HepG2 (cell line): Measurements from ENCODE around the gene SPRY1. TPM values are rescaled to one million over a fixed set of nuclear protein-coding genes. Genes with fewer than 3 reads are reported as not detected.
A peak's percentile ranks its signal among the peaks of the same experiment; 100 is the strongest.

Source experiments
- EP300 ChIP-seq, 3 experiments: sonication (generic) in 1 of 3; formaldehyde crosslinking in 1 of 3; IDR thresholded peaks; 2 replicates each; pipeline versions ENCODE4 v1.5.1 to v1.6.1; 2011 to 2020; ENCODE audit warnings: low read depth in 2 of 3, low read length in 2 of 3, borderline replicate concordance in 1 of 3, improper control_type of control experiment in 1 of 3, mild to moderate bottlenecking in 1 of 3, missing genetic modification reagents in 1 of 3, moderate library complexity in 1 of 3
- MBNL3 ChIP-seq: fragments of 250-450 bp; sonication (Bioruptor Pico); conservative IDR thresholded peaks from 2 replicates; pipeline ENCODE4 v1.8.0; 2022; ENCODE audit warnings: mild to moderate bottlenecking, inconsistent platforms
- NFYB ChIP-seq: sonication (generic); formaldehyde crosslinking; IDR thresholded peaks from 2 replicates; pipeline ENCODE4 v1.4.0; 2020; ENCODE audit warnings: missing genetic modification reagents
- PCBP2 ChIP-seq: fragments of 200-400 bp; formaldehyde crosslinking; optimal IDR thresholded peaks from 2 replicates; pipeline ENCODE3; 2018; ENCODE audit warnings: low read length, low read depth; ENCODE audit not compliant: poor library complexity, severe bottlenecking
- POGZ ChIP-seq: sonication (generic); formaldehyde crosslinking; IDR thresholded peaks from 2 replicates; pipeline ENCODE4 v1.4.0; 2020; ENCODE audit warnings: mild to moderate bottlenecking, missing genetic modification reagents
- RFX3 ChIP-seq: IDR thresholded peaks from 2 replicates; pipeline ENCODE4 v1.6.1; 2016; ENCODE audit warnings: missing biosample characterization, missing genetic modification reagents
- SIX1 ChIP-seq: sonication (generic); formaldehyde crosslinking; IDR thresholded peaks from 2 replicates; pipeline ENCODE4 v1.4.0; 2020; ENCODE audit warnings: missing genetic modification reagents, borderline replicate concordance
- SNAPC2 ChIP-seq: sonication (generic); formaldehyde crosslinking; IDR thresholded peaks from 2 replicates; pipeline ENCODE4 v1.8.1; 2022; ENCODE audit warnings: mild to moderate bottlenecking, missing genetic modification reagents
- SOX13 ChIP-seq, 3 experiments: fragments of 450-650 bp in 1 of 3; sonication (generic) in 1 of 3; formaldehyde crosslinking in 1 of 3; IDR thresholded peaks in 2 of 3; conservative IDR thresholded peaks in 1 of 3; 2 replicates each; pipeline versions ENCODE4 v1.5.0 to v1.6.1; 2016 to 2020; ENCODE audit warnings: antibody characterized with exemption in 1 of 3, mild to moderate bottlenecking in 1 of 3, missing compliant biosample characterization in 1 of 3, missing genetic modification reagents in 1 of 3, moderate library complexity in 1 of 3
- TARDBP ChIP-seq: sonication (generic); formaldehyde crosslinking; IDR thresholded peaks from 2 replicates; pipeline ENCODE4 v1.8.0; 2022; ENCODE audit warnings: mild to moderate bottlenecking, missing genetic modification reagents
- TBX3 ChIP-seq: fragments of 450-650 bp; IDR thresholded peaks from 2 replicates; pipeline ENCODE4 v1.6.1; 2017; ENCODE audit warnings: antibody characterized with exemption, mild to moderate bottlenecking, inconsistent platforms, borderline replicate concordance
- ZNF367 ChIP-seq: sonication (generic); formaldehyde crosslinking; IDR thresholded peaks from 2 replicates; pipeline ENCODE4 v1.4.0; 2020; ENCODE audit warnings: missing genetic modification reagents, borderline replicate concordance
- ZNF562 ChIP-seq: sonication (generic); formaldehyde crosslinking; IDR thresholded peaks from 2 replicates; pipeline ENCODE4 v1.8.0; 2022; ENCODE audit warnings: missing genetic modification reagents, borderline replicate concordance
- ZNF746 ChIP-seq: sonication (generic); formaldehyde crosslinking; IDR thresholded peaks from 2 replicates; pipeline ENCODE4 v1.8.0; 2022; ENCODE audit warnings: mild to moderate bottlenecking, missing genetic modification reagents
- polyA plus RNA-seq, 8 experiments: library from polyadenylated mRNA; depleted of rRNA in 3 of 8; stranded (reverse) in 7 of 8; unstranded in 1 of 8; fragments of >200 nt; fragmentation: Illumina TruSeq in 4 of 8; extraction: Trizol in 4 of 8; gene quantifications; 2 replicates each; pipeline versions ENCODE4 v1.2.1 to v1.2.3, GENCODE V29; 2011 to 2016; ENCODE audit warnings: low read depth in 4 of 8, missing spikeins in 1 of 8, mixed read lengths in 1 of 8; ENCODE audit not compliant: insufficient read depth in 1 of 8
- total RNA-seq, 5 experiments: library from RNA; depleted of rRNA; stranded (reverse); fragments of >200 nt; fragmentation: Illumina TruSeq; extraction: Trizol; gene quantifications; 2 replicates each; pipeline ENCODE4 v1.2.3, GENCODE V29; 2016; ENCODE audit warnings: low read depth in 1 of 5
- TF ChIP-seq, protein P1 (sequence below): sonication (generic); formaldehyde crosslinking; IDR thresholded peaks from 2 replicates; pipeline ENCODE4 v1.4.0; 2020; ENCODE audit warnings: missing genetic modification reagents; ENCODE audit errors: not compliant biosample characterization
- TF ChIP-seq, protein P2 (sequence below): fragments of 450-650 bp; IDR thresholded peaks from 2 replicates; pipeline ENCODE4 v1.6.1; 2016
- TF ChIP-seq, protein P3 (sequence below): sonication (generic); formaldehyde crosslinking; IDR thresholded peaks from 2 replicates; pipeline ENCODE4 v1.5.1; 2020; ENCODE audit warnings: missing genetic modification reagents, mild to moderate bottlenecking, borderline replicate concordance
- TF ChIP-seq, protein P4 (sequence below): sonication (generic); formaldehyde crosslinking; IDR thresholded peaks from 2 replicates; pipeline ENCODE4 v1.9.0; 2021; ENCODE audit warnings: missing genetic modification reagents, borderline replicate concordance
- TF ChIP-seq, protein P5 (sequence below): sonication (generic); formaldehyde crosslinking; IDR thresholded peaks from 2 replicates; pipeline ENCODE4 v1.8.1; 2023; ENCODE audit warnings: mild to moderate bottlenecking, moderate library complexity, missing genetic modification reagents

SPRY1 gene
- total and polyA plus RNA-seq, 2 of the 13 experiments (the other 11 are each of a cell fraction or from before 2014, with no cell fraction given) = 24.7 to 33.4 TPM

DNA sequence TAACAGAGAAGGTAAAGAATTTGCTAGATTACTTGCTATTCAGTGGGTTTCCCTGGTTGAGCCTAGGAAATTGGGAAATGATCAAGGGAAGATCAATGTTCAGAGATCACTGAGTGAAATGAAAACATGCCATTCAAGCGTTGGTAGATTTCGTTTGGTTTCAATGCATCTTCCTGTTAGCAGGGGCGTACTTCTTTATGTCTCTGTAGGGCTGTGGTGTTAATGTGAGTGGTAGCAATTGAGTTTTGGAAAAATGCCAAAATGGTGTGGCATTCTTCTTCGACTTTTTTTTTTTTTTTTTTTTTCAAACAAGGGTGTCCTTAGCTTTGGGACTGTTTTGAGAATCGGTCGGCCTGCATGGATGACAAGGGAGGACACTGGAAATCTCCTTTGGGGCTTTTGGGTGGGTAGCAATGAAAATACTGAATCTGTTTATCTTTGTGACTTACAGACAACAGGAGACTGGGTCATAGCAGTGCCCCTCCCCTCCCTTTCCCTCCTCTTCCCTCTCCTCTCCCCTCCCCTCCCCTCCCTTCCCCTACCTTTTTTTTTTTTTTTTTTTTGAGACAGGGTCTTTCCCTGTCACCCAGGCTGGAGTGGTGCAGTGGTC, 50.4 kb downstream of the SPRY1 start (continued):
- TF ChIP-seq, protein P1, sequence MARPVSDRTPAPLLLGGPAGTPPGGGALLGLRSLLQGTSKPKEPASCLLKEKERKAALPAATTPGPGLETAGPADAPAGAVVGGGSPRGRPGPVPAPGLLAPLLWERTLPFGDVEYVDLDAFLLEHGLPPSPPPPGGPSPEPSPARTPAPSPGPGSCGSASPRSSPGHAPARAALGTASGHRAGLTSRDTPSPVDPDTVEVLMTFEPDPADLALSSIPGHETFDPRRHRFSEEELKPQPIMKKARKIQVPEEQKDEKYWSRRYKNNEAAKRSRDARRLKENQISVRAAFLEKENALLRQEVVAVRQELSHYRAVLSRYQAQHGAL = no peak
- TF ChIP-seq, protein P2, sequence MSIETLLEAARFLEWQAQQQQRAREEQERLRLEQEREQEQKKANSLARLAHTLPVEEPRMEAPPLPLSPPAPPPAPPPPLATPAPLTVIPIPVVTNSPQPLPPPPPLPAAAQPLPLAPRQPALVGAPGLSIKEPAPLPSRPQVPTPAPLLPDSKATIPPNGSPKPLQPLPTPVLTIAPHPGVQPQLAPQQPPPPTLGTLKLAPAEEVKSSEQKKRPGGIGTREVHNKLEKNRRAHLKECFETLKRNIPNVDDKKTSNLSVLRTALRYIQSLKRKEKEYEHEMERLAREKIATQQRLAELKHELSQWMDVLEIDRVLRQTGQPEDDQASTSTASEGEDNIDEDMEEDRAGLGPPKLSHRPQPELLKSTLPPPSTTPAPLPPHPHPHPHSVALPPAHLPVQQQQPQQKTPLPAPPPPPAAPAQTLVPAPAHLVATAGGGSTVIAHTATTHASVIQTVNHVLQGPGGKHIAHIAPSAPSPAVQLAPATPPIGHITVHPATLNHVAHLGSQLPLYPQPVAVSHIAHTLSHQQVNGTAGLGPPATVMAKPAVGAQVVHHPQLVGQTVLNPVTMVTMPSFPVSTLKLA = no peak
- TF ChIP-seq NFYB (CRISPR knock-in tag) (no peak), SNAPC2 (no peak), ZNF746 (no peak), SIX1 (CRISPR knock-in tag) (no peak), RFX3 (CRISPR knock-in tag) (no peak), TBX3 (no peak), MBNL3 (CRISPR knock-in tag) (no peak), EP300 (IDR thresholded peaks at IDR 0.05; ENCODE audit: low read depth in 2 of 2, low read length in 2 of 2) (peak in 1 of 2 experiments; percentile 50; a peak in 1 of 4 replicates), EP300 (CRISPR knock-in tag; IDR thresholded peaks at IDR 0.05; ENCODE audit: borderline replicate concordance) (no peak), ZNF562 (CRISPR knock-in tag) (no peak), ZNF367 (CRISPR knock-in tag) (no peak), POGZ (CRISPR knock-in tag) (no peak), PCBP2 (peak; percentile 80), SOX13 (IDR thresholded peaks at IDR 0.05) (no peak), SOX13 (CRISPR knock-in tag; conservative IDR thresholded peaks at IDR 0.05 in 1 of 2, IDR thresholded peaks at IDR 0.05 in 1 of 2) (0 out of 4 replicates have a peak, but pooled peaks of 1 of the 2 experiments have one; percentile 18), TARDBP (CRISPR knock-in tag) (no peak)
- TF ChIP-seq, protein P3, sequence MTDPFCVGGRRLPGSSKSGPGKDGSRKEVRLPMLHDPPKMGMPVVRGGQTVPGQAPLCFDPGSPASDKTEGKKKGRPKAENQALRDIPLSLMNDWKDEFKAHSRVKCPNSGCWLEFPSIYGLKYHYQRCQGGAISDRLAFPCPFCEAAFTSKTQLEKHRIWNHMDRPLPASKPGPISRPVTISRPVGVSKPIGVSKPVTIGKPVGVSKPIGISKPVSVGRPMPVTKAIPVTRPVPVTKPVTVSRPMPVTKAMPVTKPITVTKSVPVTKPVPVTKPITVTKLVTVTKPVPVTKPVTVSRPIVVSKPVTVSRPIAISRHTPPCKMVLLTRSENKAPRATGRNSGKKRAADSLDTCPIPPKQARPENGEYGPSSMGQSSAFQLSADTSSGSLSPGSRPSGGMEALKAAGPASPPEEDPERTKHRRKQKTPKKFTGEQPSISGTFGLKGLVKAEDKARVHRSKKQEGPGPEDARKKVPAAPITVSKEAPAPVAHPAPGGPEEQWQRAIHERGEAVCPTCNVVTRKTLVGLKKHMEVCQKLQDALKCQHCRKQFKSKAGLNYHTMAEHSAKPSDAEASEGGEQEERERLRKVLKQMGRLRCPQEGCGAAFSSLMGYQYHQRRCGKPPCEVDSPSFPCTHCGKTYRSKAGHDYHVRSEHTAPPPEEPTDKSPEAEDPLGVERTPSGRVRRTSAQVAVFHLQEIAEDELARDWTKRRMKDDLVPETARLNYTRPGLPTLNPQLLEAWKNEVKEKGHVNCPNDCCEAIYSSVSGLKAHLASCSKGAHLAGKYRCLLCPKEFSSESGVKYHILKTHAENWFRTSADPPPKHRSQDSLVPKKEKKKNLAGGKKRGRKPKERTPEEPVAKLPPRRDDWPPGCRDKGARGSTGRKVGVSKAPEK (CRISPR knock-in tag) = no peak
- TF ChIP-seq, protein P4, sequence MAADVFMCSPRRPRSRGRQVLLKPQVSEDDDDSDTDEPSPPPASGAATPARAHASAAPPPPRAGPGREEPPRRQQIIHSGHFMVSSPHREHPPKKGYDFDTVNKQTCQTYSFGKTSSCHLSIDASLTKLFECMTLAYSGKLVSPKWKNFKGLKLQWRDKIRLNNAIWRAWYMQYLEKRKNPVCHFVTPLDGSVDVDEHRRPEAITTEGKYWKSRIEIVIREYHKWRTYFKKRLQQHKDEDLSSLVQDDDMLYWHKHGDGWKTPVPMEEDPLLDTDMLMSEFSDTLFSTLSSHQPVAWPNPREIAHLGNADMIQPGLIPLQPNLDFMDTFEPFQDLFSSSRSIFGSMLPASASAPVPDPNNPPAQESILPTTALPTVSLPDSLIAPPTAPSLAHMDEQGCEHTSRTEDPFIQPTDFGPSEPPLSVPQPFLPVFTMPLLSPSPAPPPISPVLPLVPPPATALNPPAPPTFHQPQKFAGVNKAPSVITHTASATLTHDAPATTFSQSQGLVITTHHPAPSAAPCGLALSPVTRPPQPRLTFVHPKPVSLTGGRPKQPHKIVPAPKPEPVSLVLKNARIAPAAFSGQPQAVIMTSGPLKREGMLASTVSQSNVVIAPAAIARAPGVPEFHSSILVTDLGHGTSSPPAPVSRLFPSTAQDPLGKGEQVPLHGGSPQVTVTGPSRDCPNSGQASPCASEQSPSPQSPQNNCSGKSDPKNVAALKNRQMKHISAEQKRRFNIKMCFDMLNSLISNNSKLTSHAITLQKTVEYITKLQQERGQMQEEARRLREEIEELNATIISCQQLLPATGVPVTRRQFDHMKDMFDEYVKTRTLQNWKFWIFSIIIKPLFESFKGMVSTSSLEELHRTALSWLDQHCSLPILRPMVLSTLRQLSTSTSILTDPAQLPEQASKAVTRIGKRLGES (CRISPR knock-in tag) = no peak
- TF ChIP-seq, protein P5, sequence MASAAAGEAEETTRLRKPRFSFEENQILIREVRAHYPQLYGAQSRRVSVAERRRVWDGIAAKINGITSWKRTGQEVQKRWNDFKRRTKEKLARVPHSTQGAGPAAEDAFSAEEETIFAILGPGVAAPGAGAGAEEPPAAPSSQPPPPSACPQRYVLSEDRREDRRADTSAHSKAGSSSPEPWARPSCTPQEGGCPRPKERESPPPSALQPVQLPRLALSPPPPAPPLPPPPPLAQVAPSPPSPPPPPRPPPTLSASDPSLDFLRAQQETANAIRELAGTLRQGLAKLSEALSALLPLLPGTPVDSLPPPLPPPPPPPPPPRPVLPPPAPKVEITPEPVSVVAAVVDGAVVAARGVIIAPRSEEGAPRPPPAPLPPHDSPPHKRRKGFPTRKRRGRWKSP = no peak
